Gastroesophageal sphincter (tissue), 4 donors: ENCODE measurements around the gene PET100. TPM values are rescaled to one million over a fixed set of nuclear protein-coding genes. Genes with fewer than 3 reads are reported as not detected.

Experiments used
- ATAC-seq: fragments of 150-250 bp; one replicate; pipeline ENCODE4 v1.9.1; 2016; ENCODE audit warnings: mild to moderate bottlenecking, moderate library complexity
- H3K27ac ChIP-seq, 4 donors: fragments of 200-600 bp; sonication (generic) in 3 of 4; 1 replicate in 3 of 4; 2 replicates in 1 of 4; pipeline ENCODE4 v1.5.1; 2016 to 2019
- H3K27me3 ChIP-seq: fragments of 200-600 bp; sonication (generic); one replicate; pipeline ENCODE4 v1.5.1; 2019
- H3K36me3 ChIP-seq, 2 donors: fragments of 200-600 bp; sonication (generic); one replicate each; pipeline ENCODE4 v1.5.1; 2019; ENCODE audit warnings: control low read depth in 1 of 2
- H3K4me1 ChIP-seq, 3 donors: fragments of 200-600 bp; sonication (generic); 1 replicate in 2 of 3; 2 replicates in 1 of 3; pipeline ENCODE4 v1.5.1; 2016 to 2019; ENCODE audit warnings: control low read depth in 2 of 3
- H3K4me3 ChIP-seq, 2 donors: fragments of 200-600 bp; sonication (generic); one replicate each; pipeline ENCODE4 v1.5.1; 2019; ENCODE audit warnings: mild to moderate bottlenecking in 1 of 2, moderate library complexity in 1 of 2
- H3K9me3 ChIP-seq, 3 donors: fragments of 200-600 bp; sonication (generic); one replicate each; pipeline ENCODE4 v1.5.1; 2017 to 2019; ENCODE audit warnings: control low read depth in 2 of 3
- EP300 ChIP-seq: sonication (generic); formaldehyde crosslinking; IDR thresholded peaks from one replicate; pipeline ENCODE4 v1.6.1; 2017; ENCODE audit warnings: antibody characterized with exemption, mild to moderate bottlenecking
- POLR2A ChIP-seq, 2 donors: fragments of 450-650 bp; IDR thresholded peaks; one replicate each; pipeline ENCODE4 v1.6.1; 2017; ENCODE audit warnings: antibody characterized with exemption in 2 of 2, mild to moderate bottlenecking in 2 of 2, moderate library complexity in 1 of 2
- POLR2AphosphoS5 ChIP-seq: sonication (generic); formaldehyde crosslinking; IDR thresholded peaks from one replicate; pipeline ENCODE4 v1.6.1; 2017; ENCODE audit warnings: antibody characterized with exemption
- WGBS, 2 donors: methylation state at CpG; one replicate each; pipeline ENCODE4 v1.1.5; 2018; ENCODE audit warnings: low coverage in 1 of 2; 5-methylcytosine and 5-hydroxymethylcytosine counted together
- total RNA-seq, 4 donors: library from RNA; depleted of rRNA; stranded (reverse); fragments of >200 nt; gene quantifications; one replicate each; pipeline ENCODE4 v1.1.0, GENCODE V29; 2016
- TF ChIP-seq, protein P1 (sequence below), 4 experiments: fragments of 200-600 bp in 2 of 4; fragments of 450-650 bp in 2 of 4; sonication (generic) in 1 of 4; IDR thresholded peaks; one replicate each; pipeline ENCODE4 v1.5.1; 2017 to 2019; ENCODE audit warnings: antibody characterized with exemption in 4 of 4, mild to moderate bottlenecking in 2 of 4, moderate library complexity in 2 of 4

Gene PET100
- total RNA-seq, 4 donors from 2014 or later: 12.0 to 26.8 (median 17.8) TPM

DNA sequence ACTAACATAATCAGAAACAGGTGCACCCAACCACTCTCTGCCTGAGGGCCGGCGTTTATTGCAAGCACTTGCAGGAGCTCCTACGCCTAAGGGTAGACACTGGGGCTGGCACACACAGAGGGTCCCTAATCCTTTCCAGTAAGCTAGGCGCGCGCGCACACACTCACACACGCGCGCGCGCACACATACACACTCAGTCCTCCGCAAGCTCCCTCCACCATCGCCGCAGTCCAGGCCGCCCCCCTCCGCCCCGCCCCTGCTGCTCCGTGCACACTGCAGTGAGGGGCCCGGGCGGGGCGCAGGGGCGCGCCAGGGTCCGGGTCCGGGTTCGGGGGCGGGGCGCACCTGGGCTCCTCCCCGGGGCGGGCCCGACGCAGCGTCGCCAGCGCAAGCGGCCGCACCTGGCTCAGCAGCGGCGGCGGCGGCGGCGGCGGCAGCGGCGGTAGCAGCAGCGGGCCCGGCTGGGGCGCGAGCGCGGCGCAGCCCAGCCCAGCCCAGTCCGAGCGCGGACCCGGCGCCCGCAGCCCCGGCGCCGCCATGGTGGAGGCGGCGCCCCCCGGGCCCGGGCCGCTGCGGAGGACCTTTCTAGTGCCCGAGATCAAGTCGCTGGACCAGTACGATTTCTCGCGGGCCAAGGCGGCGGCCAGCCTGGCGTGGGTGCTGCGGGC, 34.0 kb upstream of the PET100 start, which contains the start of gene CAMSAP3:
Gene CAMSAP3 (plus strand): TSS at position 398 of the 668 bp plus-strand sequence. CDS start 140 bp downstream, at position 538.
- ATAC-seq: peak; percentile 19
- no peaks in the 10 kb centered on the region for H3K36me3 ChIP-seq
- no CpG with 5 or more reads among the region's 78 CpGs for WGBS, 2 donors
- H3K27ac ChIP-seq: no peak within 1 kb of the TSS
- no peak for TF ChIP-seq EP300
- no peak for TF ChIP-seq POLR2A (IDR thresholded peaks at IDR 0.05)
- TF ChIP-seq, protein P1, sequence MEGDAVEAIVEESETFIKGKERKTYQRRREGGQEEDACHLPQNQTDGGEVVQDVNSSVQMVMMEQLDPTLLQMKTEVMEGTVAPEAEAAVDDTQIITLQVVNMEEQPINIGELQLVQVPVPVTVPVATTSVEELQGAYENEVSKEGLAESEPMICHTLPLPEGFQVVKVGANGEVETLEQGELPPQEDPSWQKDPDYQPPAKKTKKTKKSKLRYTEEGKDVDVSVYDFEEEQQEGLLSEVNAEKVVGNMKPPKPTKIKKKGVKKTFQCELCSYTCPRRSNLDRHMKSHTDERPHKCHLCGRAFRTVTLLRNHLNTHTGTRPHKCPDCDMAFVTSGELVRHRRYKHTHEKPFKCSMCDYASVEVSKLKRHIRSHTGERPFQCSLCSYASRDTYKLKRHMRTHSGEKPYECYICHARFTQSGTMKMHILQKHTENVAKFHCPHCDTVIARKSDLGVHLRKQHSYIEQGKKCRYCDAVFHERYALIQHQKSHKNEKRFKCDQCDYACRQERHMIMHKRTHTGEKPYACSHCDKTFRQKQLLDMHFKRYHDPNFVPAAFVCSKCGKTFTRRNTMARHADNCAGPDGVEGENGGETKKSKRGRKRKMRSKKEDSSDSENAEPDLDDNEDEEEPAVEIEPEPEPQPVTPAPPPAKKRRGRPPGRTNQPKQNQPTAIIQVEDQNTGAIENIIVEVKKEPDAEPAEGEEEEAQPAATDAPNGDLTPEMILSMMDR (IDR thresholded peaks at IDR 0.05): no peak
- no peak for TF ChIP-seq POLR2AphosphoS5
- peaks cover 0 to 17% (median 0%) of the 10 kb centered on the region in 3 donors for H3K4me1 ChIP-seq
- peak within 1 kb of the TSS in 1 of 2 donors; percentile 42 for H3K4me3 ChIP-seq
- H3K9me3 ChIP-seq: no peaks in the 10 kb centered on the region
- peaks cover 98% of the 10 kb centered on the region for H3K27me3 ChIP-seq

DNA sequence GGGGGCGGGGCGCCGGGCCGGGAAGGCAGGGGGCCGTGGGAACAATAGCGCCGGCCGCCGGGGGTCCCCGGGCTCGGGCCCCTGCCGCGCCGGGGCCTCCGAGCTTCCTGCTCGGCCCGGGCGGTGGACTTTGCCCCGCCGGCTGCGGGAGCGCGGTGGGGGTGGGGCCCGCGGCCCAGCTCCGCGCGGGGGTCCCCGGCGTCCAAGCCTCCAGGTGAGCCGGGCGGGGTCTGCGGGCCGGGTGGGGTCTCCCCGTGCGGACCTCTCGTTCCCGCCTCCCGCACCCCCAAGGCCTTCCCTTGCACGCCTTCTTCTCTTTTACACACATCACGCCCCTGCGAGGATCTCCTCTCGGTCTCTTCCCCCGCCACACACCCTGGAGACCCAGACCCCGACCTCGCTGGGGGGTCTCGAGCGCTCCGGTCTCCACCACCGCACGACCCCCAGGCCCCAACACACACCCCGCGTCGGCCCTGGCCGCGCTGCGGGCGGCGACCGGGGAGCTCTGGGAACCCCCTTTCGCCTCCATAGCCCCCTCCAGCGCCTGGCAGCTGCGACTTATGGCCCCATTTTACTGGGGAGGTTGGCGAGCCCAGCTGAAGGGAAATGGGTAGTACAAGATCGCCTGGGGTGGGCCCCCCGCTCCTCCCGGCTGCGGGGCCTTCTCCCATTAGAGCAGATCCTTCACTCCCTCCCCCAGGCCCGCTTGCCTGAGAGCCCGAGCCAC, 33.2 kb upstream of the PET100 start:
- TF ChIP-seq EP300 (no peak), POLR2A (IDR thresholded peaks at IDR 0.05) (no peak), POLR2AphosphoS5 (no peak)
- TF ChIP-seq, protein P1 (IDR thresholded peaks at IDR 0.05): no peak

DNA sequence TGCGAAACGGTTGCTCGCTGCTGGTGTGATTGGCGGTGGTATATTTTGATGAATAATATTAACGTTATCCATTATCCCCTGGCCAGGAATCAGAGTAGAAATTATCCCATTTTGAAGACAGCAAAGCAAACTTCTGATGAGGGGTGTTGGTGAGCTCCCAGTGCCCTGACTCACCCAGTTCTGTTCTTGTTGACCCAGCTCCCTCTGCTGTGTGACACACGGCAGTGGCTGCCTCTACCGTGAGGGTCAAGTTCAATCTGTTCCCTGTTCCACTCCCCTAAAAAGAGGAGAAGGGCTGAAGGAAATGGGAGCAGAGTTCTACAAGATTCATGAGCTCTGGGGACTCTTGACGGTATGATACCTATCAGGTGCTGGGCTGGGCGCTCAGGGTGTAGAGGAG, 31.9 kb upstream of the PET100 start:
- no peak for ATAC-seq
- no peak overlapping the region for H3K4me3 ChIP-seq
- H3K27me3 ChIP-seq: peaks cover 98% of the 10 kb centered on the region
- WGBS, 2 donors: 57 to 60% methylated on average over 2 of the region's 9 CpGs
- H3K9me3 ChIP-seq: no peaks in the 10 kb centered on the region
- H3K36me3 ChIP-seq: no peaks in the 10 kb centered on the region
- TF ChIP-seq, protein P1 (IDR thresholded peaks at IDR 0.05): no peak
- no peak for TF ChIP-seq POLR2AphosphoS5
- no peak for TF ChIP-seq POLR2A (IDR thresholded peaks at IDR 0.05)
- TF ChIP-seq EP300: no peak
- no peak overlapping the region for H3K27ac ChIP-seq
- H3K4me1 ChIP-seq: peaks cover 0 to 17% (median 0%) of the 10 kb centered on the region in 3 donors

More for the DNA sequence above, 33.2 kb upstream of the PET100 start:
- Histone ChIP-seq H3K9me3 (no peaks in the 10 kb centered on the region), H3K4me1 (peaks cover 0 to 17% (median 0%) of the 10 kb centered on the region in 3 donors), H3K4me3 (peak overlapping the region in 1 of 2 donors; percentile 42), H3K27me3 (peaks cover 98% of the 10 kb centered on the region), H3K27ac (no peak overlapping the region), H3K36me3 (no peaks in the 10 kb centered on the region)
- no peak for ATAC-seq
- WGBS, 2 donors: 10% methylated on average over 2 of the region's 70 CpGs; no CpG with 5 or more reads in 1 of the 2 donors

DNA sequence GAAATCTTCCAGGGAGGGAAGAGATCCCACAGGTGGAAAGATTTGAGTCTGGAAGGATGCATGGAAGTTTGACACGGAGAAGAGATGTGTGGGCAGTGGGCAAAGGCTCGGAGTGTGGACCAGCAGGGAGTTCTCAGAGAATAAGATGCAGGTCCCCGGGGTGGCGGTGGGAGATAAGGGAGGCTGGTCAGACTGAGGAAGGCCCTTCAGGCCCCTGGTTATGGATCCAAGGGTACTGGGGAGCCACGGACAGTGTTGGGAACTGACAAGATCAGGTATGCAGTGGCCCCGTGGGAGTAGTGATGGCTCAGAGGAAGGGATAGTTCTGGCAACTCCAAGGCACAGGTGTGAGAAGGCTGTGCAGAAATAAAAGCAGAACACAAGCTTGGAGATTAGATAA, 31.4 kb upstream of the PET100 start:
- TF ChIP-seq EP300 (no peak), POLR2A (IDR thresholded peaks at IDR 0.05) (no peak), POLR2AphosphoS5 (no peak)
- TF ChIP-seq, protein P1 (IDR thresholded peaks at IDR 0.05): no peak
- H3K9me3 ChIP-seq: no peaks in the 10 kb centered on the region
- H3K27me3 ChIP-seq: peaks cover 98% of the 10 kb centered on the region
- no peaks in the 10 kb centered on the region for H3K36me3 ChIP-seq
- WGBS, 2 donors: 60 to 75% methylated on average over 1 to 6 of the region's 6 CpGs
- no peak overlapping the region for H3K4me3 ChIP-seq
- no peak overlapping the region for H3K27ac ChIP-seq
- no peak for ATAC-seq
- peaks cover 0 to 17% (median 0%) of the 10 kb centered on the region in 3 donors for H3K4me1 ChIP-seq
